SK-N-SH (cell line): ENCODE measurements around the gene MPDZ. TPM values are rescaled to one million over a fixed set of nuclear protein-coding genes. Genes with fewer than 3 reads are reported as not detected.
"Not testable (repeated sequence)": the region's sequence is repeated elsewhere in the genome, so short reads cannot be mapped to it uniquely, and the experiment has no call there.

Experiments used
- CTCF ChIA-PET: fragments of 300-600, 350-600 bp; formaldehyde crosslinking; extraction: SDS; loops from one replicate; lab custom pipeline; 2021; lab: Yijun Ruan, JAX
- POLR2A ChIA-PET: fragments of 350-600 bp; sonication (Branson Sonifier 250); formaldehyde crosslinking; extraction: SDS; loops from one replicate; lab custom pipeline; 2020; ENCODE audit warnings: antibody characterized with exemption, inconsistent platforms; lab: Yijun Ruan, JAX
- DNase-seq: peaks from one replicate; pipeline ENCODE4 v3.0.0; 2012
- H2AFZ ChIP-seq: fragments of 200-600 bp; sonication (generic); 2 replicates; pipeline ENCODE4 v1.8.1; 2016; ENCODE audit warnings: antibody characterized with exemption, mild to moderate bottlenecking, low read depth
- H3F3A ChIP-seq: fragments of 200-600 bp; sonication (generic); replicated peaks from 2 replicates; pipeline ENCODE3; 2016; ENCODE audit warnings: antibody characterized with exemption, mild to moderate bottlenecking; ENCODE audit not compliant: insufficient read depth
- H3K27ac ChIP-seq, 2 experiments: fragments of 200-500 bp in 1 of 2; fragments of 200-600 bp in 1 of 2; sonication (Bioruptor generic) in 1 of 2; sonication (generic), shearing (Covaris generic) in 1 of 2; 2 replicates each; pipeline versions ENCODE4 v1.5.1 to v1.6.1; 2014 to 2016; ENCODE audit warnings: low read depth in 2 of 2, inconsistent platforms in 1 of 2, low read length in 1 of 2, mild to moderate bottlenecking in 1 of 2, mixed read lengths in 1 of 2
- H3K27me3 ChIP-seq: fragments of 200-600 bp; sonication (generic), shearing (Covaris generic); 2 replicates; pipeline ENCODE4 v1.6.1; 2016; ENCODE audit warnings: mixed run types; ENCODE audit not compliant: insufficient read depth
- H3K36me3 ChIP-seq, 2 experiments: fragments of 200-500 bp in 1 of 2; fragments of 200-600 bp in 1 of 2; sonication (Bioruptor generic) in 1 of 2; sonication (generic) in 1 of 2; replicated peaks in 1 of 2; 2 replicates each; pipeline versions ENCODE3 to v1.5.1; 2014 to 2016; ENCODE audit warnings: low read length in 1 of 2, mild to moderate bottlenecking in 1 of 2; ENCODE audit not compliant: insufficient read depth in 2 of 2, control insufficient read depth in 1 of 2
- H3K4me1 ChIP-seq, 2 experiments: fragments of 200-500 bp in 1 of 2; fragments of 200-600 bp in 1 of 2; sonication (Bioruptor generic) in 1 of 2; sonication (generic), shearing (Covaris generic) in 1 of 2; 2 replicates each; pipeline versions ENCODE4 v1.5.1 to v1.6.1; 2014 to 2016; ENCODE audit warnings: low read depth in 1 of 2, low read length in 1 of 2, mixed run types in 1 of 2; ENCODE audit not compliant: insufficient read depth in 2 of 2, control insufficient read depth in 1 of 2
- H3K4me2 ChIP-seq: fragments of 200-600 bp; sonication (generic), shearing (Covaris generic); 2 replicates; pipeline ENCODE4 v1.6.1; 2017; ENCODE audit warnings: mixed run types
- H3K4me3 ChIP-seq, 2 experiments: fragments of 200-500 bp in 1 of 2; fragments of 200-600 bp in 1 of 2; sonication (Bioruptor generic) in 1 of 2; sonication (generic), shearing (Covaris generic) in 1 of 2; 2 replicates each; pipeline versions ENCODE4 v1.5.1 to v1.8.1; 2014 to 2016; ENCODE audit warnings: low read depth in 2 of 2, inconsistent platforms in 1 of 2, low read length in 1 of 2, mild to moderate bottlenecking in 1 of 2, mixed read lengths in 1 of 2, moderate library complexity in 1 of 2
- H3K79me2 ChIP-seq: fragments of 200-600 bp; sonication (generic); 2 replicates; pipeline ENCODE4 v1.8.1; 2017; ENCODE audit warnings: mild to moderate bottlenecking; ENCODE audit not compliant: insufficient read depth
- H3K9ac ChIP-seq: fragments of 200-600 bp; sonication (generic); 2 replicates; pipeline ENCODE4 v1.6.1; 2017; ENCODE audit warnings: mixed run types
- H3K9me2 ChIP-seq: fragments of 200-600 bp; sonication (generic); 2 replicates; pipeline ENCODE4 v1.6.1; 2017; ENCODE audit warnings: mixed run types
- H3K9me3 ChIP-seq: fragments of 200-600 bp; sonication (generic); 2 replicates; pipeline ENCODE4 v1.6.1; 2017; ENCODE audit warnings: mixed run types, mild to moderate bottlenecking, moderate library complexity
- H4K20me1 ChIP-seq: fragments of 200-600 bp; sonication (generic); 2 replicates; pipeline ENCODE4 v1.6.1; 2017; ENCODE audit warnings: mild to moderate bottlenecking, mixed run types; ENCODE audit not compliant: insufficient read depth
- CHD2 ChIP-seq: fragments of 150-350 bp; IDR thresholded peaks from 2 replicates; pipeline ENCODE4 v1.6.1; 2018; ENCODE audit warnings: low read length; ENCODE audit not compliant: partially characterized antibody
- ELF1 ChIP-seq: IDR thresholded peaks from 2 replicates; pipeline ENCODE4 v1.4.0; 2012
- EZH2phosphoT487 ChIP-seq: fragments of 200-600 bp; sonication (generic); IDR thresholded peaks from 2 replicates; pipeline ENCODE4 v1.6.1; 2017; ENCODE audit warnings: low read depth, mixed run types, mild to moderate bottlenecking, antibody characterized with exemption, moderate library complexity, borderline replicate concordance
- FOXM1 ChIP-seq: IDR thresholded peaks from 2 replicates; pipeline ENCODE4 v1.4.0; 2012; ENCODE audit warnings: low read depth, mild to moderate bottlenecking
- GABPA ChIP-seq: IDR thresholded peaks from 2 replicates; pipeline ENCODE4 v1.4.0; 2012; ENCODE audit warnings: low read depth, mild to moderate bottlenecking
- GATA2 ChIP-seq: sonication (generic); formaldehyde crosslinking; IDR thresholded peaks from 2 replicates; pipeline ENCODE4 v1.5.0; 2020; ENCODE audit warnings: mild to moderate bottlenecking, missing genetic modification reagents
- JUND ChIP-seq: IDR thresholded peaks from 2 replicates; pipeline ENCODE4 v1.4.0; 2012
- MAX ChIP-seq: IDR thresholded peaks from 2 replicates; pipeline ENCODE4 v1.4.0; 2012; ENCODE audit warnings: low read depth
- PBX3 ChIP-seq: IDR thresholded peaks from 2 replicates; pipeline ENCODE4; 2012
- RAD21 ChIP-seq: IDR thresholded peaks from 2 replicates; pipeline ENCODE4 v1.6.1; 2012; ENCODE audit warnings: mild to moderate bottlenecking, low read length
- SMC3 ChIP-seq: IDR thresholded peaks from 2 replicates; pipeline ENCODE4 v1.6.1; 2012; ENCODE audit warnings: low read depth, low read length, improper control_type of control experiment
- TAF1 ChIP-seq: IDR thresholded peaks from 2 replicates; pipeline ENCODE4 v1.6.1; 2012; ENCODE audit warnings: low read depth, mild to moderate bottlenecking, low read length, moderate library complexity, borderline replicate concordance
- TCF12 ChIP-seq: IDR thresholded peaks from 2 replicates; pipeline ENCODE4 v1.4.0; 2012
- TEAD4 ChIP-seq: IDR thresholded peaks from 2 replicates; pipeline ENCODE4 v1.4.0; 2012; ENCODE audit warnings: mild to moderate bottlenecking, borderline replicate concordance; ENCODE audit not compliant: insufficient read depth
- YY1 ChIP-seq: IDR thresholded peaks from 2 replicates; pipeline ENCODE4 v1.4.0; 2012; ENCODE audit warnings: low read depth, mild to moderate bottlenecking
- ZBTB33 ChIP-seq: IDR thresholded peaks from 2 replicates; pipeline ENCODE4 v1.4.0; 2012; ENCODE audit warnings: low read depth, borderline replicate concordance
- WGBS: methylation state at CpG from one replicate; pipeline ENCODE4 v1.1.6; 2017; ENCODE audit warnings: low lambda C conversion rate; 5-methylcytosine and 5-hydroxymethylcytosine counted together
- polyA plus RNA-seq, 3 experiments: library from polyadenylated mRNA; depleted of rRNA; stranded (reverse); fragments of >200 nt; gene quantifications; 2 replicates each; pipeline ENCODE4 v1.2.3, GENCODE V29; 2012
- TF ChIP-seq, protein P1 (sequence below): IDR thresholded peaks from 2 replicates; pipeline ENCODE4 v1.6.1; 2012; ENCODE audit warnings: mild to moderate bottlenecking, low read depth, low read length, moderate library complexity

Gene MPDZ
- polyA plus RNA-seq, 1 of the 3 experiments (the other 2 are of a cell fraction) = 20.5 TPM

DNA sequence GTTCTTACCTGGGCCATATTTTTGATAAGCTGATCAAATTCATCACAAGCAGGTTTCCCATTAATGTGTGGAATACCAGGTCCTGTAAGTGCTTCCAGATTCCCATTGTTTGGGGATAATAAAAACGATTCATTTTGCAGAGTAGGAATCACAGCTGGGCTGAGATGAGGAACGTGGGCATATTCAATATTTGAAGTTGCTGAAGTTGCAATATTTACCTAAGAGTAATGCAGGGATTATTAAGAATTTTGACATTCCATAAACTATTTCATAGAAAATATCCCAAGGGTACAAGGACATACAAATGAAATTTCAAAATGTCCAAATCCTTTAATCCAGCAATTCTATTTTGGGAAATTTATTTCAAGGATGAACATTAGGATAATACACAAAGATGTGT, 55.1 kb downstream of the MPDZ start:
- H3K9me3 ChIP-seq = no peaks in the 10 kb centered on the region
- no peak for TF ChIP-seq PBX3
- TF ChIP-seq ELF1 = no peak
- no peak for TF ChIP-seq SMC3
- TF ChIP-seq EZH2phosphoT487 = no peak
- no peak for TF ChIP-seq YY1
- no peak for TF ChIP-seq MAX
- no peak for TF ChIP-seq TCF12
- no peak for TF ChIP-seq GATA2 (CRISPR knock-in tag)
- no peak for TF ChIP-seq RAD21
- TF ChIP-seq TEAD4 = no peak
- TF ChIP-seq, all 33 proteins: peak for 0
- no peak overlapping the region for H2AFZ ChIP-seq
- no peaks in the 10 kb centered on the region for H3K9me2 ChIP-seq
- H3K4me2 ChIP-seq = no peak overlapping the region
- no peak overlapping the region for H3K9ac ChIP-seq
- ChIA-PET CTCF (interaction anchor here (0.8 kb wide), 1 partner anchor 15 kb away, joined by 3 read pairs; no protein-coding TSS in a partner anchor), POLR2A (no interaction called here)
- peaks cover 39 to 51% of the 10 kb centered on the region in 2 experiments for H3K36me3 ChIP-seq
- no peak overlapping the region for H3K27ac ChIP-seq
- no peaks in the 10 kb centered on the region for H3K27me3 ChIP-seq
- no peak for DNase-seq
- no peaks in the 10 kb centered on the region for H3F3A ChIP-seq
- H4K20me1 ChIP-seq = no peaks in the 10 kb centered on the region
- WGBS = 64% methylated on average over 2 of the region's 2 CpGs
- H3K79me2 ChIP-seq = no peaks in the 10 kb centered on the region
- no peak overlapping the region for H3K4me3 ChIP-seq
- no peaks in the 10 kb centered on the region for H3K4me1 ChIP-seq

GRCh38 chr9:13222733-13223132, 56.8 kb downstream of the MPDZ start:
- CTCF ChIA-PET = interaction anchor here (1.1 kb wide), 1 partner anchor 1131 kb away, joined by 4 read pairs; no protein-coding TSS in a partner anchor
- H4K20me1 ChIP-seq, H3K4me2 ChIP-seq, H3K9me2 ChIP-seq, H2AFZ ChIP-seq, H3K27ac ChIP-seq, POLR2A ChIA-PET, H3K4me1 ChIP-seq, H3F3A ChIP-seq, H3K9ac ChIP-seq, H3K4me3 ChIP-seq, H3K9me3 ChIP-seq, H3K79me2 ChIP-seq, H3K27me3 ChIP-seq, DNase-seq: not testable (repeated sequence)
- H3K36me3 ChIP-seq = peaks cover 47 to 63% of the 10 kb centered on the region in 2 experiments

DNA sequence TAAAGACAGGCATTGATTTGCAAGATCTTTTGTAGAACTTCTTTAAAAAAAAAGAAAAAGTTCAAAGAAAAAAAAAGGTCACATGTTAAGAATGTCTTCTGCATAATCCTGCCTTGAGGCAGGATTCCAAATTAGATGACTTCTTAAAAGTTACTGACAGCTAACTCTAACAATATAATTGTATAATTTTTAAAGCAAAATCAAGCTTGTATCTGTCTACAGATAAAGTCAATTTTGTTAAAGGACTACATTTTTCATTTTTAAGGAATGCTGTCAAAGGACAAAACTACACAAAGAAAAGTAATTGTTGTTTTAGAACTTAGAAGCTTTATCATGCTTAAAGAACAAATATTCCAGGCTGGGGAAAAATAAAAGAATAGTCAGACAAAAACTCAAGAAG, 57.8 kb downstream of the MPDZ start:
- POLR2A ChIA-PET = no interaction called here
- no peaks in the 10 kb centered on the region for H3K9me2 ChIP-seq
- TF ChIP-seq ZBTB33 (no peak), GATA2 (CRISPR knock-in tag) (no peak), RAD21 (no peak), GABPA (no peak), YY1 (no peak), FOXM1 (no peak), JUND (no peak), TAF1 (no peak), CHD2 (no peak), TEAD4 (no peak)
- TF ChIP-seq, protein P1, sequence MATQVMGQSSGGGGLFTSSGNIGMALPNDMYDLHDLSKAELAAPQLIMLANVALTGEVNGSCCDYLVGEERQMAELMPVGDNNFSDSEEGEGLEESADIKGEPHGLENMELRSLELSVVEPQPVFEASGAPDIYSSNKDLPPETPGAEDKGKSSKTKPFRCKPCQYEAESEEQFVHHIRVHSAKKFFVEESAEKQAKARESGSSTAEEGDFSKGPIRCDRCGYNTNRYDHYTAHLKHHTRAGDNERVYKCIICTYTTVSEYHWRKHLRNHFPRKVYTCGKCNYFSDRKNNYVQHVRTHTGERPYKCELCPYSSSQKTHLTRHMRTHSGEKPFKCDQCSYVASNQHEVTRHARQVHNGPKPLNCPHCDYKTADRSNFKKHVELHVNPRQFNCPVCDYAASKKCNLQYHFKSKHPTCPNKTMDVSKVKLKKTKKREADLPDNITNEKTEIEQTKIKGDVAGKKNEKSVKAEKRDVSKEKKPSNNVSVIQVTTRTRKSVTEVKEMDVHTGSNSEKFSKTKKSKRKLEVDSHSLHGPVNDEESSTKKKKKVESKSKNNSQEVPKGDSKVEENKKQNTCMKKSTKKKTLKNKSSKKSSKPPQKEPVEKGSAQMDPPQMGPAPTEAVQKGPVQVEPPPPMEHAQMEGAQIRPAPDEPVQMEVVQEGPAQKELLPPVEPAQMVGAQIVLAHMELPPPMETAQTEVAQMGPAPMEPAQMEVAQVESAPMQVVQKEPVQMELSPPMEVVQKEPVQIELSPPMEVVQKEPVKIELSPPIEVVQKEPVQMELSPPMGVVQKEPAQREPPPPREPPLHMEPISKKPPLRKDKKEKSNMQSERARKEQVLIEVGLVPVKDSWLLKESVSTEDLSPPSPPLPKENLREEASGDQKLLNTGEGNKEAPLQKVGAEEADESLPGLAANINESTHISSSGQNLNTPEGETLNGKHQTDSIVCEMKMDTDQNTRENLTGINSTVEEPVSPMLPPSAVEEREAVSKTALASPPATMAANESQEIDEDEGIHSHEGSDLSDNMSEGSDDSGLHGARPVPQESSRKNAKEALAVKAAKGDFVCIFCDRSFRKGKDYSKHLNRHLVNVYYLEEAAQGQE = no peak

More for the DNA sequence above, 57.8 kb downstream of the MPDZ start:
- H3K4me2 ChIP-seq = no peak overlapping the region
- H3K9me3 ChIP-seq = no peaks in the 10 kb centered on the region
- DNase-seq = no peak
- no peak overlapping the region for H2AFZ ChIP-seq
- no peaks in the 10 kb centered on the region for H3K27me3 ChIP-seq
- H3K9ac ChIP-seq = no peak overlapping the region
- H3K27ac ChIP-seq = no peak overlapping the region
- CTCF ChIA-PET = interaction anchor here (0.6 to 1.1 kb wide), 2 partner anchors 60 to 1132 kb away, joined by 3 to 4 read pairs; no protein-coding TSS in a partner anchor
- H3K36me3 ChIP-seq = peaks cover 54 to 71% of the 10 kb centered on the region in 2 experiments
- no peaks in the 10 kb centered on the region; a peak in 1 of 4 replicates for H3K4me1 ChIP-seq
- H4K20me1 ChIP-seq = no peaks in the 10 kb centered on the region
- H3F3A ChIP-seq = no peaks in the 10 kb centered on the region
- H3K4me3 ChIP-seq = no peak overlapping the region
- H3K79me2 ChIP-seq = no peaks in the 10 kb centered on the region
